ENCODE measurements around the gene SRSF3.

Gene SRSF3

GRCh38 chr6:36612101-36612625, 18.0 kb downstream of the SRSF3 start:
- no peak for ATAC-seq
- TF ChIP-seq ISL1 (CRISPR knock-in tag; IDR thresholded peaks at IDR 0.05) (no peak), ZC3H10 (CRISPR knock-in tag; IDR thresholded peaks at IDR 0.05) (no peak), CSDC2 (CRISPR knock-in tag; IDR thresholded peaks at IDR 0.05) (no peak)

GRCh38 chr6:36613200-36613995, 19.2 kb downstream of the SRSF3 start:
- no peak for TF ChIP-seq PPARA (CRISPR knock-in tag; IDR thresholded peaks at IDR 0.05; ENCODE audit: borderline replicate concordance)
- no peak for TF ChIP-seq TSHZ2 (CRISPR knock-in tag; IDR thresholded peaks at IDR 0.05)
- no peak for TF ChIP-seq ZNF8 (CRISPR knock-in tag; IDR thresholded peaks at IDR 0.05)
- TF ChIP-seq GLIS3 (CRISPR knock-in tag; IDR thresholded peaks at IDR 0.05): no peak
- TF ChIP-seq POU6F1 (CRISPR knock-in tag; IDR thresholded peaks at IDR 0.05; ENCODE audit: borderline replicate concordance, low read depth): no peak
- TF ChIP-seq, protein P1, sequence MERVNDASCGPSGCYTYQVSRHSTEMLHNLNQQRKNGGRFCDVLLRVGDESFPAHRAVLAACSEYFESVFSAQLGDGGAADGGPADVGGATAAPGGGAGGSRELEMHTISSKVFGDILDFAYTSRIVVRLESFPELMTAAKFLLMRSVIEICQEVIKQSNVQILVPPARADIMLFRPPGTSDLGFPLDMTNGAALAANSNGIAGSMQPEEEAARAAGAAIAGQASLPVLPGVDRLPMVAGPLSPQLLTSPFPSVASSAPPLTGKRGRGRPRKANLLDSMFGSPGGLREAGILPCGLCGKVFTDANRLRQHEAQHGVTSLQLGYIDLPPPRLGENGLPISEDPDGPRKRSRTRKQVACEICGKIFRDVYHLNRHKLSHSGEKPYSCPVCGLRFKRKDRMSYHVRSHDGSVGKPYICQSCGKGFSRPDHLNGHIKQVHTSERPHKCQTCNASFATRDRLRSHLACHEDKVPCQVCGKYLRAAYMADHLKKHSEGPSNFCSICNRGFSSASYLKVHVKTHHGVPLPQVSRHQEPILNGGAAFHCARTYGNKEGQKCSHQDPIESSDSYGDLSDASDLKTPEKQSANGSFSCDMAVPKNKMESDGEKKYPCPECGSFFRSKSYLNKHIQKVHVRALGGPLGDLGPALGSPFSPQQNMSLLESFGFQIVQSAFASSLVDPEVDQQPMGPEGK (CRISPR knock-in tag; IDR thresholded peaks at IDR 0.05; ENCODE audit: borderline replicate concordance): no peak
- no peak for TF ChIP-seq ZC3H10 (CRISPR knock-in tag; IDR thresholded peaks at IDR 0.05)
- TF ChIP-seq SNAI2 (CRISPR knock-in tag; IDR thresholded peaks at IDR 0.05): no peak
- no peak for TF ChIP-seq ZFP3 (CRISPR knock-in tag; IDR thresholded peaks at IDR 0.05)
- ATAC-seq: no peak

DNA sequence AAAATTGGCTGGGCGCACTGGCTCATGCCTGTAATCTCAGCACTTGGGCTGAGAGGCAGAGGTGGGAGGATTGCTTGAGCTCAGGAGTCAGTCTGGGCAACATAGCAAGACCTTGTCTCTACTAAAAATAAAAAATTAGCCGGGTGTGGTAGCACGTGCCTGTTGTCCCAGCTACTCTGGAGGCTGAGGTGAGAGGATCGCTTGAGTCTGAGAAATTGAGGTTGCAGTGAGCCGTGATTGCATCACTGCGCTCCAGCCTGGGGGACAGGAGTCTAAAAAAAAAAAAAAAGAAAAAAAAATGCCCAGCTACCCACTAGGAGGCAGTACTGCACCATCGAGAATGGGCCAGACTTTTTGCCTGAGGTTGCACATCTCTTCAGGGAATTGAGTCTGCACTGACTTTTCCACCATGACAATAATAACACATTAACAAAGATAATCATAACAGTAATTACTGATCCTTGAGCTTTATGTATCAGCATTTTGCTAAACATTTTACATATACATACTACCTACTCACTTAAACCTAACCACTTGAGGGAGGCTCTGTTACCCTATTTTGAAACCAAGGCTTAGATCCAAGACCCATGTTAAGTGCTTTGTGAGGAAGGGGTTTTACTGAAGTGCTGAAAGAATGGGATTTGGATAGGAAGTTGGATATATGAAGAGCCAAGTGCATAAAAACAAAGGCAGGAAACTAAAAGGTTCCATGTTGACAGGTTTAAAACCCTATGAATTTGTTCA, 21.0 kb downstream of the SRSF3 start:
- TF ChIP-seq POU6F1 (CRISPR knock-in tag; IDR thresholded peaks at IDR 0.05; ENCODE audit: borderline replicate concordance, low read depth) (no peak), ZNF8 (CRISPR knock-in tag; IDR thresholded peaks at IDR 0.05) (no peak), ZFP3 (CRISPR knock-in tag; IDR thresholded peaks at IDR 0.05) (no peak), CSDC2 (CRISPR knock-in tag; IDR thresholded peaks at IDR 0.05) (no peak), ZNF565 (CRISPR knock-in tag; conservative IDR thresholded peaks at IDR 0.05; ENCODE audit: low read depth) (no peak), OSR1 (CRISPR knock-in tag; IDR thresholded peaks at IDR 0.05) (no peak), ZC3H10 (CRISPR knock-in tag; IDR thresholded peaks at IDR 0.05) (no peak), SNAI2 (CRISPR knock-in tag; IDR thresholded peaks at IDR 0.05) (no peak), TOX (CRISPR knock-in tag; IDR thresholded peaks at IDR 0.05; ENCODE audit: borderline replicate concordance) (no peak), CSRNP3 (CRISPR knock-in tag; IDR thresholded peaks at IDR 0.05) (no peak), ISL1 (CRISPR knock-in tag; IDR thresholded peaks at IDR 0.05) (no peak), BACH2 (CRISPR knock-in tag; IDR thresholded peaks at IDR 0.05; ENCODE audit: borderline replicate concordance) (no peak), ZNF70 (CRISPR knock-in tag; IDR thresholded peaks at IDR 0.05) (no peak), ZFP30 (CRISPR knock-in tag; IDR thresholded peaks at IDR 0.05) (no peak), TCF4 (CRISPR knock-in tag; IDR thresholded peaks at IDR 0.05; ENCODE audit: borderline replicate concordance) (no peak), GLIS3 (CRISPR knock-in tag; IDR thresholded peaks at IDR 0.05) (no peak), ARNTL (CRISPR knock-in tag; IDR thresholded peaks at IDR 0.05; ENCODE audit: borderline replicate concordance, low read depth) (no peak)
- TF ChIP-seq, protein P1 (CRISPR knock-in tag; IDR thresholded peaks at IDR 0.05; ENCODE audit: borderline replicate concordance): no peak
- peak; percentile 37 for ATAC-seq
